Astrocyte of the cerebellum (primary cell): Measurements from ENCODE around the gene SLPI.

Source experiments
- DNase-seq: peaks from one replicate; pipeline ENCODE4 v3.0.0-alpha.2; 2011; ENCODE audit warnings: low read depth
- H3K4me3 ChIP-seq: 2 replicates; pipeline ENCODE4 v1.5.1; 2011; ENCODE audit warnings: mild to moderate bottlenecking, low read depth, low read length, moderate library complexity
- in situ Hi-C: cut with HindIII; loops from 2 replicates; pipeline ENCODE4 v1.10.0; 2017; ENCODE audit warnings: low sequenced_read_pairs
- TF ChIP-seq, protein P1 (sequence below): IDR thresholded peaks from 2 replicates; pipeline ENCODE4 v1.5.1; 2012; ENCODE audit warnings: low read length, low read depth, moderate library complexity, mild to moderate bottlenecking; ENCODE audit errors: missing control alignments

SLPI gene

DNA sequence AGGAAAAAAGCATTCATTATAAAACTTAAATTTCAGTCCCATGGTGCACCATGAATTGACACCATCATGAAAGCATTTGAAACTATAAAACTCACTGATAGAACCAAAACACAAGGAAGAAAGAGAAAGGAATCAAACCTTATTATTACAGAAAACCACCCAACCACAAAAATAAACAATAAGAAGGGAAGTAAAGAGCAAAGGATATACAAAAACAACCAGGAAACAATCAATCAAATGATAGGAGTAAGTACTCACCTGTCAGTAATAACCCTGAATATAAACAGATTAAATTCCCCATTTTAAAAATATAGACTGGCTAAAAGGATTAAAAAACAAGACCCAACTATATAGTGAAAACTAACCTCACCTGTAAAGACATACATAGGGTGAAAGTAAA, 5.8 kb downstream of the SLPI start:
- H3K4me3 ChIP-seq: no peak overlapping the region
- in situ Hi-C loops: no loop called here
- TF ChIP-seq, protein P1, sequence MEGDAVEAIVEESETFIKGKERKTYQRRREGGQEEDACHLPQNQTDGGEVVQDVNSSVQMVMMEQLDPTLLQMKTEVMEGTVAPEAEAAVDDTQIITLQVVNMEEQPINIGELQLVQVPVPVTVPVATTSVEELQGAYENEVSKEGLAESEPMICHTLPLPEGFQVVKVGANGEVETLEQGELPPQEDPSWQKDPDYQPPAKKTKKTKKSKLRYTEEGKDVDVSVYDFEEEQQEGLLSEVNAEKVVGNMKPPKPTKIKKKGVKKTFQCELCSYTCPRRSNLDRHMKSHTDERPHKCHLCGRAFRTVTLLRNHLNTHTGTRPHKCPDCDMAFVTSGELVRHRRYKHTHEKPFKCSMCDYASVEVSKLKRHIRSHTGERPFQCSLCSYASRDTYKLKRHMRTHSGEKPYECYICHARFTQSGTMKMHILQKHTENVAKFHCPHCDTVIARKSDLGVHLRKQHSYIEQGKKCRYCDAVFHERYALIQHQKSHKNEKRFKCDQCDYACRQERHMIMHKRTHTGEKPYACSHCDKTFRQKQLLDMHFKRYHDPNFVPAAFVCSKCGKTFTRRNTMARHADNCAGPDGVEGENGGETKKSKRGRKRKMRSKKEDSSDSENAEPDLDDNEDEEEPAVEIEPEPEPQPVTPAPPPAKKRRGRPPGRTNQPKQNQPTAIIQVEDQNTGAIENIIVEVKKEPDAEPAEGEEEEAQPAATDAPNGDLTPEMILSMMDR: no peak
- no peak for DNase-seq

DNA sequence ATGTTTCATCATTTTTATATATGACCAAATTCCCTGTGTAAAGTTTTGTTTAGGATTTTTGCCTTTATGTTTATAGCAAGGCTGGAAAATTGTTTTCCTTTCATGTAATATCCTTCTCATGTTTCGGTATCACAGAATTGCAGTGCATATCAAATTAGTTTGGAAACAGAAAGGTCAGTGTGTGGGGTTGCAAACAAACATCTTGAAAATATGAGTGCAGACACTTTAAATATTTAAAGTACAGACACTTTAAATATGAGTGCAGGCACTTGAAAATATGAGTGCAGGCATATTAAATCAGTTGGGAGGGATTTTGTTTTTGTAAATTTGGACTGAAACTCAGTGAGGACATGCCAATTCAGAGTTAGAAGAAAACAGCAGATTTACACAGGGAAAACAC, 6.5 kb downstream of the SLPI start:
- no peak for DNase-seq
- TF ChIP-seq, protein P1: no peak
- no peak overlapping the region for H3K4me3 ChIP-seq
- in situ Hi-C loops: no loop called here

DNA sequence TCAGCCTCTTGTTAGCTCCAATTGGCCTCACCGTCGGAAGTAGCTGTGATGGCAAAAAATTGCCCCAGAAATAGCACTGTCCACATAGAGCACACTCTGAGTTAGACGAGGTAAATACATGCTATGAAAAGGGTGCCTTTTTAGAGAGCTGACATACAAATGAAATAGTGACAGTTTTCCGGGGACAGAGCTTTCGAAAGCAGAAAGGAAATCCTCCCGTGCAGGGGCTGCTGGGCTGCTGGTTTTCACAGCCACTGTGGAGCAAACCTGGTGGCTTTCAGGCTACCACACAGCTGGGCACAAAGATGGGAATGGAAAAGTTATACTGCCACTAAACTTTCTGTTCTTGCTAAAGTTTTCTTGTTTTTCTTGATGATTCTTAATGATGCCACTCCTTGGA, 8.3 kb downstream of the SLPI start:
- no peak overlapping the region for H3K4me3 ChIP-seq
- in situ Hi-C loops: no loop called here
- no peak for DNase-seq
- TF ChIP-seq, protein P1: no peak

DNA sequence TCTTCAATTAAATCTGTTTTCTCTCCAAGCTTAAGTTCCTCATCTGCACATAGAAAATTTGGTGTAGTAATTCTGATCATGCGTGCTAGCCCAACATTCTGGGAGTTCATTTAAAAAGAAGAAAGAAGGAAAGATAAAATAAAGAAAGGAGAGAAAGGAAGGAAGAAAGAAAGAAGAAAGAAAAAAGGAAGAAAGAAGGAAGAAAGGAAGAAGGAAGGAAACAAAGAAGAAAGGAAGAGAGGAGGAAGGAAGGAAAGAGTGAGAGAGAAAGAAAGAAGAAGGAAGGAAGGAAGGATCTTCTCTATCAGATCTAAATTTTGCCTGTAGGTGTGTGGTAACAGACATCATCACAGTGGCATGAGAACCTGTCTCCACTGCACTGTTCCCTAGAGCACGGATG, 16.2 kb downstream of the SLPI start:
- H3K4me3 ChIP-seq: no peak overlapping the region
- TF ChIP-seq, protein P1: no peak
- DNase-seq: no peak
- in situ Hi-C loops: no loop called here

DNA sequence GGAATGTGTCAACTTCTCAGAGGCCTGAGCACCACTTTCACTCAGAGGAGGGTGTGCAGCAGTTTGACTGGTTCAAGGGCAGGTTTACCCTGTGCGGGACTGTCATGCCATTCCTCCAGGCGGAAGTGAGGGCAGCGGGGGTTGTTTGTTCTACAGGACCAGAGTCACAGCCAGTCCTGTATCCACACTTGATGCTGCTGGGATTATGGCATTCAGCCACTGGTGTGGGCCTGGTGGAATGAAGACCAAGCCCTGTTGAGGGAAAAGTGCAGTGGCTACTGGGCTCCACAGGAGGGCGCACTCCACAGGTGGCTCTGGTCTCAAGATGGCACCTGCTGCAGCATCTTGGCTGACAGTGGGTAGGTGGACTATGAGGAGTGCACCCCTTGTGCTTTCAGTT, 18.4 kb downstream of the SLPI start:
- in situ Hi-C loops: no loop called here
- DNase-seq: no peak
- TF ChIP-seq, protein P1: peak; percentile 36
- H3K4me3 ChIP-seq: no peak overlapping the region

DNA sequence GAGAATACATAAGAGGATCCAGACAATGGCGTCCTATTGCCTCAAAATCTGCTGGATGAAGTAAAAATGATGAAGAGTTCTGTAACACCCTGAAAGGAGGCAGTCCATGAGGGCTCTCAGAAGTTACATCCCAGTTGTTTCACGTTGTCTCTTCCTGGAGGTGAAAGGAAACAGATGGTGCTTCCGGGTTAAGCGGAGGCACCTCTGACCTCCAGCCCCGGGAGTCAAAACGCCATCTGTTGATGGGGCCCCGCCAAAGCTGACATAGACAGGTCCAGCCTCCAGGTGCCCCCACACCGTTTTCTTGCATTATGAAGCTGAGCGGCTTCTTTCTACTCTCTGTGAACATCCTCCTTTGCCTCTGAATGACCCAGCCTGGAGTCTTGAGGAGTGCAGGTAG, 23.7 kb downstream of the SLPI start:
- TF ChIP-seq, protein P1: no peak
- no peak for DNase-seq
- in situ Hi-C loops: no loop called here
- H3K4me3 ChIP-seq: no peak overlapping the region

DNA sequence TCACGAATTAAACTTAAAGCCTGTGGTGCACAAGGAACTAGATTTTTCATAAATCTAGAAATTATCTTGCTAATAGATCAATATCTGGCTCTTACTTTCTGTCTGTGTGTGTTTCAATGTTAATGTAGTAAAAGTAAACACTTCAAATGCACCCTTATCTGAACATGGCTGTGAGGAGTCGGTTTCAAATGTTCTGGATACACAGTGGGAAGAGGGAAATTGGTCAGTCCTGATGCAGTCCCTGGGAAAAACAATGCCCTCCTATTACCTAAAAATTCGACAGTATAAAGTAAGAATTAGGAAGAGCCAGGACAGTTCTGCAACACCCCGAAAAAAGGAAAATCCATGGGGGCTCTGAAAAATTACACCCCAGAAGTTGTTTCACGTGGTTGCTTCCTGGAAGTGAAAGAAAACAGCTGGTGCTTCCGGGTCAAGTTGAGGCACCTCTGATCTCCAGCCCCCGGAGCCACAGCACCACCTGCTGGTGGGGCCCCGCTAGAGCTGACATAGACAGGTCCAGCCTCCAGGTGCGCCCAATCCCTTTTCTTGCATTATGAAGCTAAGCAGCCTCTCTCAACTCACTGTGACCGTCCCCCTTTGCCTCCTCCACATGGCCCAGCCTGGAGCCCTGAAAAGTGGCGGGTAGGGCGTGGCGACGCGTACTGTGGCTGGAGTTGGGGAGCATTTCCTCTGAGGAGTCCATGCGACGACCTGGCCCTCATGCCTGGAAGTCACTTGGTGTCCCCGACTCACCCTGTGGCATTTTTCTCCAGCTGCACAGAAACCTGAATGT, 24.9 kb downstream of the SLPI start:
- no peak overlapping the region for H3K4me3 ChIP-seq
- in situ Hi-C loops: no loop called here
- no peak for DNase-seq
- TF ChIP-seq, protein P1: peak; percentile 34
